ENCODE measurements around the gene B9D2. TPM values are rescaled to one million over a fixed set of nuclear protein-coding genes. Genes with fewer than 3 reads are reported as not detected.

B9D2 gene
- total RNA-seq, 2 donors from 2014 or later: 4.9 to 9.3 TPM

- Mint-ChIP-seq H3K9me3 (no peaks in the 10 kb centered on the region), H3K36me3 (peaks cover 29% of the 10 kb centered on the region), H3K27ac (peak overlapping the region; percentile 97 to 98), H3K4me3 (peak overlapping the region; percentile 85), H3K4me1 (ENCODE audit: low read depth in 2 of 2) (peaks cover 75 to 88% of the 10 kb centered on the region in 2 donors), H3K27me3 (no peaks in the 10 kb centered on the region)
- ATAC-seq: no peak
- DNase-seq (ENCODE audit: low spot score): peak; percentile 15
Observed at GRCh38 chr19:41304706-41305483, 59.1 kb downstream of the B9D2 start.

Other genes starting within 250 kb of the B9D2 start
- gene CYP2F1, start 249.7 kb downstream of the B9D2 start, total RNA-seq: not detected
- gene CYP2S1, start 170.9 kb downstream of the B9D2 start, total RNA-seq: not detected
- gene AXL, start 144.9 kb downstream of the B9D2 start, total RNA-seq: not detected
- 100 to 1,000 TPM; 248 to 319 TPM for gene HNRNPUL1, start 99.8 kb downstream of the B9D2 start, total RNA-seq
- 10 to 100 TPM; 52.5 to 56.2 TPM for gene CCDC97, start 54.0 kb downstream of the B9D2 start, total RNA-seq
- 100 to 1,000 TPM; 108 to 131 TPM for gene TGFB1, start 10.2 kb downstream of the B9D2 start, total RNA-seq
- 1 to 10 TPM; 4.7 to 6.7 TPM for gene TMEM91, start 12.4 kb upstream of the B9D2 start, total RNA-seq
- gene EXOSC5, start 33.2 kb upstream of the B9D2 start, total RNA-seq: 10 to 100 TPM; 31.5 to 56.6 TPM
- gene BCKDHA, start 33.7 kb upstream of the B9D2 start, total RNA-seq: 10 to 100 TPM; 10.9 to 13.7 TPM
- gene B3GNT8, start 63.2 kb upstream of the B9D2 start, total RNA-seq: 1 to 10 TPM in 1 of 2 donors, under 1 TPM in 1; 0.78 to 3.0 TPM
- gene DMAC2, start 75.8 kb upstream of the B9D2 start, total RNA-seq: 10 to 100 TPM; 58.3 to 58.7 TPM
- not detected for gene ERICH4, start 79.0 kb upstream of the B9D2 start, total RNA-seq
- gene CEACAM21, start 212.0 kb upstream of the B9D2 start, total RNA-seq: 10 to 100 TPM in 1 of 2 donors, 1 to 10 TPM in 1; 9.7 to 20.6 TPM